Uterus (tissue), 2 donors: ENCODE results near the gene FHIT.

ENCODE experiments used
- POLR2A ChIP-seq, 2 donors: fragments of 450-650 bp; IDR thresholded peaks; one replicate each; pipeline ENCODE4 v1.6.1; 2016; ENCODE audit warnings: antibody characterized with exemption in 2 of 2, mild to moderate bottlenecking in 1 of 2, moderate library complexity in 1 of 2
- TF ChIP-seq, protein P1 (sequence below), 4 experiments: fragments of 200-600 bp in 2 of 4; fragments of 450-650 bp in 2 of 4; sonication (generic) in 2 of 4; IDR thresholded peaks; one replicate each; pipeline ENCODE4 v1.5.1; 2016 to 2019; ENCODE audit warnings: antibody characterized with exemption in 4 of 4, mild to moderate bottlenecking in 2 of 4, moderate library complexity in 1 of 4

DNA sequence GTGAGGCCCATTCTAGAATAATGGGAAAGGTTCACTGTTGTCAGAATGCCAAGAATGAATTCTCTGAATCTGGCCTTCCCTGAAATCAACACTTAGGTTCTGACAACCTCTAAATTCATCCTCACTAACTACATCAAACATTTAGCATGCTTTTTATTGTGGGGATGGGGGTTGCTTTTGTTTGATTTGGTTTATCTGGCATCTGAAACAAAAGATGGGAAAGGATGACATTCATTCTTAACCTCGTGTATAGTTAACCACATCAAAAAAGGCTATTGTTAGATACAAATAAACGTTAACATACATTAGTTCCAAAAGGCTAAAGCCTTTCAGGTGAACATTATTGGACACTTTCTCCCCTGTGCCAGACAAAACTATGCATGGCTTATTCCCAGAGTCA is 357.3 kb downstream of the FHIT start:
- TF ChIP-seq, protein P1, sequence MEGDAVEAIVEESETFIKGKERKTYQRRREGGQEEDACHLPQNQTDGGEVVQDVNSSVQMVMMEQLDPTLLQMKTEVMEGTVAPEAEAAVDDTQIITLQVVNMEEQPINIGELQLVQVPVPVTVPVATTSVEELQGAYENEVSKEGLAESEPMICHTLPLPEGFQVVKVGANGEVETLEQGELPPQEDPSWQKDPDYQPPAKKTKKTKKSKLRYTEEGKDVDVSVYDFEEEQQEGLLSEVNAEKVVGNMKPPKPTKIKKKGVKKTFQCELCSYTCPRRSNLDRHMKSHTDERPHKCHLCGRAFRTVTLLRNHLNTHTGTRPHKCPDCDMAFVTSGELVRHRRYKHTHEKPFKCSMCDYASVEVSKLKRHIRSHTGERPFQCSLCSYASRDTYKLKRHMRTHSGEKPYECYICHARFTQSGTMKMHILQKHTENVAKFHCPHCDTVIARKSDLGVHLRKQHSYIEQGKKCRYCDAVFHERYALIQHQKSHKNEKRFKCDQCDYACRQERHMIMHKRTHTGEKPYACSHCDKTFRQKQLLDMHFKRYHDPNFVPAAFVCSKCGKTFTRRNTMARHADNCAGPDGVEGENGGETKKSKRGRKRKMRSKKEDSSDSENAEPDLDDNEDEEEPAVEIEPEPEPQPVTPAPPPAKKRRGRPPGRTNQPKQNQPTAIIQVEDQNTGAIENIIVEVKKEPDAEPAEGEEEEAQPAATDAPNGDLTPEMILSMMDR (IDR thresholded peaks at IDR 0.05): no peak
- TF ChIP-seq POLR2A (IDR thresholded peaks at IDR 0.05): no peak
